Measurements from ENCODE around the gene TP53AIP1. TPM values are rescaled to one million over a fixed set of nuclear protein-coding genes. Genes with fewer than 3 reads are reported as not detected.
A peak's percentile ranks its signal among the peaks of the same experiment; 100 is the strongest.

Gene TP53AIP1
- total RNA-seq, 8 experiments from 2014 or later, result 0.24 to 1.3 (median 0.57) TPM

DNA sequence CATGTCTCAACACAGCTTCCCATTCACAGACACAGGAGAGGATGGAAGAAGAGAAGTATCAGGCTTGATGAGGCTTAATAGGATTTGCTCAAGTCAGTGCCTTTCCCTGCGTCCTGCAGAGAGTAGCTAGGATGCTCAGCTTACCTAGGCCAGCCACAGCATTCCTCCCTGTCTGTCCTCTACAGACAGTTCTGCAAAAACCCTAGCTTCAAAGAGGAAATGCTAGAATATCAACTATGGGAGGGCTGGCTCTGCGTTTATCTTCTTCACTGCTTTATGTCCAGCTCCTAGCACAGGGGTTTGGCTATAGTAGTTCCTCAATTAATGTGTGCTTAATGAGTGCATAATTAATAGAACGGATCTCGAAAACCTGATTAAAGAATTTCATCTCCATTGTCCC lies 35.1 kb downstream of the TP53AIP1 start:
- peaks cover 43 to 49% of the 10 kb centered on the region in 2 donors for H3K4me1 ChIP-seq (replicated peaks in 1 of 2)
- no peak overlapping the region for H3K4me3 ChIP-seq
- no peak for ATAC-seq (replicated peaks in 6 of 8)
- H3K27ac ChIP-seq, result no peak overlapping the region
- WGBS, 10 experiments, result 75 to 100% (median 98%) methylated on average over 1 to 3 of the region's 4 CpGs
- in situ Hi-C loops (cut with MboI; ENCODE audit: low pct_unique_long_range_greater_than_20kb in 2 of 9, low sequenced_read_pairs in 9 of 9, unreplicated experiment in 9 of 9), result no loop called here

DNA sequence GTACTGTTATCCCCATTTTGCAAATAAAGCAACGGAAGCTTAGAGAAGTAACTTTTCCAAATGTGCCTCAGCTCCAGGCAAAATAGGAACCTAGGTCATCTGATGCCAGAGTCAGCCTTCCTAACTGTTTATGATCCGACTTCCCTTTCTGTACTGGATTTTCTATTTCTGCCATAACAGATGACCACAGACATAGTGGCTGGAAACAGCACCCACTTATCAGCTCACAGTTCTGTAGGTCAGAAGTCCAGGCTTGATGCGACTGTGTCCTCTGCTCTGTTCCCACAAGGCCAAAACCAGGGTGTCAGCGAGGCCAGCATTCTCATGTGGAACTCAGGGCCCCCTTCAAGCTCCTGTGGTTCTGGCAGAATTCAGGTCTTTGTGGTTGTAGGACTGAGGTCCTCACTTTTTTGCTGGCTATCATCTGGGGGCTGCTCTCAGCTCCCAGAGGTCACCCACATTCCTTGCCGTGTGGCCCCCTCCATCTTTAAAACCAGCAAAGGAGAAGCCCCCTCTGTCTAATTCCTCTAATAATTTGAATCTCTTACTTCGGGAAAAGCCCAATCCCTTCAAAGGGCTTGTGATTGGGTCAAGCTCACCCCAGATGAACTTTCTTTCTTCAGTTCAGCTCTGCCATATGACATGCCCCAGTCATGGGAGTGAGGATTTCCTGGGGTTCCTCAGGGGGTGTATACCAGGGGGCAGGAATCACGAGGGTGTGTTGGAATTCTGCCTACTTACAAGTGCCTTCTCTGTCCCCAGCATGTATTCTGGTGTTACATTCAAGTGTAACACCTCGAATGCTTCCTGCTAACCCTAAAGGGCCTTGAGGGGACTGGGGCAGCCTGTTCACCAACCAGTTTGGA lies 36.3 kb downstream of the TP53AIP1 start:
- in situ Hi-C loops (cut with MboI; ENCODE audit: low pct_unique_long_range_greater_than_20kb in 2 of 9, low sequenced_read_pairs in 9 of 9, unreplicated experiment in 9 of 9), result no loop called here
- Histone ChIP-seq H3K27ac (no peak overlapping the region), H3K4me3 (peak overlapping the region in 1 of 5 donors; percentile 42), H3K4me1 (replicated peaks in 1 of 2) (peaks cover 55 to 57% of the 10 kb centered on the region in 2 donors)
- no peak for ATAC-seq (replicated peaks in 6 of 8)
- WGBS, 10 experiments, result 48 to 100% (median 90%) methylated on average over 1 to 6 of the region's 8 CpGs; no CpG with 5 or more reads in 1 of the 10 experiments

DNA sequence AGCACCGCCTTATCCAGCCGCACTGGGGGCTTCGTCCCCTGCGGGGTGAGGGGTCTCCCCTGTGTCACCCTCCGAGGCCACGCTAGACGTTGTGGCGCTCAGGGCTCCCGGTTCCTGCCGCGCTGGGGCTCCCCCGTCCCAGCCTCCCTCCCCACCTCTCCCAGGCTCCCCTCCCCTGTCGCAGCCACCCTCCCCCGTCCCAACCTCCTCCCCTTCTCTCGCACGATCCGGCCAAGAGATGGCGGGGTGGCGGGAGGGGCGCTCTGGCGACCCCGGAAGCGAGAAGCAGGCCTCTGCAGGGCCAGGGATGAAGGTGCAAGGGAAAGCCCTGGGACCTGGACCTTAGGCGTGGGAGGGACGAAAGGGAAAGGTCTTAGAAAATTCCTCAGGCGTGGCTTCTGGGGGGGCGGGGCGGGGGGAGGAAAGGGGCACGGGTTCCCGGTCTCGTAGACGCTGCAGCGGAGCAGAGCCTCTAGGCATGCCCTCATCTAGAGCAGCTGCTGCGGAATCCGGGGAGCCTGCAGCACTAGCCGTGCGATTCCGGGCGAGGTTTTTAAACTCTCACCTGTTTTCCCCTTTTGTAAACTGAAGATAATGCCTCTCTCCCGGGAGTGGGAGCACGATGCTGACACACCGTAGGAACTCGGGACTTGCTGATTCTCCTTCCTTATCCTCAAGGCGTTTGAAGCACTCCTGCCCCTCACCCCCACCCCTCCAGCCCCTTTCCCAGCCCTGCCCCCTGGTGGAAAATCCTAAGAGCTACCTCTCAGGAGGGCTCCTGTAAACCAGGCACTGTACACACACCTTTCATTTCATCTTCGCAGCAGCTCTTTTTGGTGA lies 37.1 kb downstream of the TP53AIP1 start:
- WGBS, 10 experiments, result 14 to 60% methylated on average over 1 to 5 of the region's 45 CpGs; no CpG with 5 or more reads in 8 of the 10 experiments
- Histone ChIP-seq H3K27ac (peak overlapping the region; percentile 71 to 86), H3K4me3 (peak overlapping the region in 4 of 5 donors; percentile 19 to 42 (median 34)), H3K4me1 (replicated peaks in 1 of 2) (peaks cover 55 to 57% of the 10 kb centered on the region in 2 donors)
- ATAC-seq (replicated peaks in 6 of 8), result peak; percentile 49 to 76 (median 68)
- in situ Hi-C loops (cut with MboI; ENCODE audit: low pct_unique_long_range_greater_than_20kb in 2 of 9, low sequenced_read_pairs in 9 of 9, unreplicated experiment in 9 of 9), result no loop called here

DNA sequence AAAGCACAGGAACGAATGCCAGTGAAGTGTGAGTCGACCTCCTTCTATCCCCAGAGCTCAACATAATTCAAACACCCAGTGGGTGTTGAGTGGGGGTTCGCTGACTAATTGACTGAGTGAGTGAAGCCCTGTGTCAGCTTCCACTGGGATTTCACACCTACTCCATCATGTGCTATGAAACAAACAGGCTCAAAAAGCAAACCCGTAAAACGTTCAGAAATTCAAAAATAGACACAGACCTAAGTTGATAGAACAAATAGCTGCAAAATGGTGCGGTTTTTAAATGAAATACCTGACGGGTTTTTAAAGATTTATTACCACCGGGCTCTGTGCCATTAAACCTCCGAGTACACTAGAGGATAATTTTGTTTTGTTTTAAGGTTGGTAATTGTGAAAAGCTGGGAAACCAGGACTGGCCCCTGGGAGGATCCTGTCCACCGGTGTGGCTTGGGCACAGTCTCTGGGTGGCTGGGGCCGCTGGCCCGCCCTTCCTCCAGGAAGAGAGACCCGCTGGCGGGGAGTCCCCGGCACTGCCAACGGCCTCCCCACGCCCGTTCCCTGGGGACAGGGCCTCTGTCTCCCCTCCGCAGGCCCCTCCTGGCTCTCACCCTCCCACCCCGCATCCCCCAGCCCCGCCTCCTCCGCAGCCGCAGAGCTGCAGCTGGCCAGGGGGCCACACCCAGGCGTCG lies 37.9 kb downstream of the TP53AIP1 start:
- ATAC-seq (replicated peaks in 6 of 8), result peak; percentile 64 to 80 (median 76)
- WGBS, 10 experiments, result 0 to 60% (median 14%) methylated on average over 1 to 8 of the region's 25 CpGs; no CpG with 5 or more reads in 1 of the 10 experiments
- Histone ChIP-seq H3K27ac (peak overlapping the region; percentile 71 to 86), H3K4me3 (peak overlapping the region in 4 of 5 donors; percentile 19 to 42 (median 34)), H3K4me1 (replicated peaks in 1 of 2) (peaks cover 47 to 50% of the 10 kb centered on the region in 2 donors)
- in situ Hi-C loops (cut with MboI; ENCODE audit: low pct_unique_long_range_greater_than_20kb in 2 of 9, low sequenced_read_pairs in 9 of 9, unreplicated experiment in 9 of 9), result no loop called here

DNA sequence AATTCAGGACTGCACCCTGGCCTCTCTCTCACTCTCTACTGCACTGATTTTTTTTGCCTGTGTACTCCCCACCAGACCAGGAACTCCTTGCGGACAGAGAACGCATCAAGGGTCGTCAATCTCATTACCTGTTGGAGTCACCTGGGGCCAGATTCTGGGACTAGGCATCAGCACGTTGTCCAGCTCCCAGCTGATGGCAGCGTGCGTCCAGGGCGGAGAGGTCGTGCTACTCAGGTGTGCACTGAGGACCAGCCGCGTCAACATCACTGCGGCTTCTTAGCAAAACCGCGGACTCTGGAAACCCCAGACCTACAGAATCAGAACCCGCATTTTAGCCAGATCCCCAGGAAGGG lies 38.4 kb downstream of the TP53AIP1 start:
- in situ Hi-C loops (cut with MboI; ENCODE audit: low pct_unique_long_range_greater_than_20kb in 2 of 9, low sequenced_read_pairs in 9 of 9, unreplicated experiment in 9 of 9), result no loop called here
- no peak for ATAC-seq (replicated peaks in 6 of 8)
- H3K4me3 ChIP-seq, result no peak overlapping the region
- H3K27ac ChIP-seq, result no peak overlapping the region
- peaks cover 44 to 47% of the 10 kb centered on the region in 2 donors for H3K4me1 ChIP-seq (replicated peaks in 1 of 2)
- 37 to 100% (median 93%) methylated on average over 1 to 13 of the region's 14 CpGs; no CpG with 5 or more reads in 4 of the 10 experiments for WGBS, 10 experiments

DNA sequence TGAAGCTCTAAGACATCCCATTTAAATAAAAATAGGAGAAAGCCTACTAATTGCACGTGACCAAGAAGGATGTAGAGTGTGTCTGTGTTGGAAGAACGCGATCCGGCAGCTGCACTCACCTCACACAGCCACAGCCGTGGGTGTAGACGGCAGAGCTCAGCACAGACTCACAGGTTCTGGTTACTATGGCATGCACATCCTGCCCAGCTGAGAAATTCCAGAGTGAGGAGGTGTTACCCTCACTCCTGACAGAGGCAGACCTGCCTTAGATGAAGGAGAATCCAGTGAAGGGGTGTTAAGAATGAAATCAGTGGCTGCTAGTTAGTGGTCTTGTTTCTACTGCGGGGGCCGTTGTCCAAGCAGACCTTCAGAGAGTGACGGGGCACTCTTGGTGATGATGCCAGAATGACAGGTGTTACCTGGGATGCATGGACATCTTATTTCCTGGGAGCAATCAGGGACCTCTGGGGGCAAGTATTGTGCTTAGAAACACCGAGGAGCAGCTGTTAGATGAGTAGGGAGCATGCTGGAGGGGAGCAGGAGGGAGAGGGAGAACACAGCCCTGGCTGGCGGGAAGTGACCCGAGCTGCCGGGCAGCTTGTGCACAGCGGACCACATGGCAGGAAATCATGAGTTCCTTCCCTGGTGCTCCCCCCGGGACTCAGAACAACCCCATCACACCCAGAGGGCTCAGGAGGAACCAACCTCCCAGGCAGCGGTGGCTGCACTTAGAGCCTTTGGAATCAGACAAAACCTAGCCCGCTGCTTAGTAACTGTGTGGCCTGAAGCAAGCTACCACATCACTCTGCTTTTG lies 39.2 kb downstream of the TP53AIP1 start:
- WGBS, 10 experiments, result 0 to 72% (median 33%) methylated on average over 1 to 11 of the region's 17 CpGs; no CpG with 5 or more reads in 4 of the 10 experiments
- H3K27ac ChIP-seq, result no peak overlapping the region
- in situ Hi-C loops (cut with MboI; ENCODE audit: low pct_unique_long_range_greater_than_20kb in 2 of 9, low sequenced_read_pairs in 9 of 9, unreplicated experiment in 9 of 9), result no loop called here
- H3K4me3 ChIP-seq, result no peak overlapping the region
- H3K4me1 ChIP-seq (replicated peaks in 1 of 2), result peaks cover 39 to 40% of the 10 kb centered on the region in 2 donors
- peak in 5 of 8 experiments; percentile 13 to 32 (median 23) for ATAC-seq (replicated peaks in 6 of 8)

DNA sequence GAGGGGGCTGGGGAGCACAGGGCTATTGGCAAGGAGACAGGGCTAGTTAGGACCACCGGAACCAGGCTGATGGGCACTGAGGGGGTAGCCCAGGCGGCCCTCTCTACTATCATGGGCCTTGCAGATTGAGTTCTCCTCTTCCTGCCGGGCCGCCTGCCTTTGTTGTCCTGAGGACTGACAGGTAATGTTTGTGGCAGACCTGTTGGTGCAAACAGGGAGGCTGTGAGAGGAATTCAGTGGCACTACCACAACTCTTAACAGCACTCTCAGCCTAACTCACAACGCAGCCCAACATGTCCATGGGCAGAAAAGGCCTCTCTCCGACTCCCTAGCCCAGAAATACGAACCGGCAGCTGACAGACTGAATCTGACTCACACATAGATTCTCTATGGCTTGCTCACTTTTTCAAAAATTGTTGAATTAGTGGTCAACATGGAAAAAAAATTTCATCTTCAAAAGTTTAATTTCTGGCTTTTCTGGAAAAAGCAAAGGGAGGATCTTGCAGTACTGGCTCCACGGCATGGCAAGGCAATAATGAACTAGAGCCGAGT lies 40.1 kb downstream of the TP53AIP1 start:
- ATAC-seq (replicated peaks in 6 of 8), result no peak
- Histone ChIP-seq H3K4me3 (no peak overlapping the region), H3K4me1 (replicated peaks in 1 of 2) (peaks cover 39 to 40% of the 10 kb centered on the region in 2 donors), H3K27ac (no peak overlapping the region)
- 0 to 100% (median 60%) methylated on average over 1 to 6 of the region's 10 CpGs; no CpG with 5 or more reads in 3 of the 10 experiments for WGBS, 10 experiments
- in situ Hi-C loops (cut with MboI; ENCODE audit: low pct_unique_long_range_greater_than_20kb in 2 of 9, low sequenced_read_pairs in 9 of 9, unreplicated experiment in 9 of 9), result no loop called here

DNA sequence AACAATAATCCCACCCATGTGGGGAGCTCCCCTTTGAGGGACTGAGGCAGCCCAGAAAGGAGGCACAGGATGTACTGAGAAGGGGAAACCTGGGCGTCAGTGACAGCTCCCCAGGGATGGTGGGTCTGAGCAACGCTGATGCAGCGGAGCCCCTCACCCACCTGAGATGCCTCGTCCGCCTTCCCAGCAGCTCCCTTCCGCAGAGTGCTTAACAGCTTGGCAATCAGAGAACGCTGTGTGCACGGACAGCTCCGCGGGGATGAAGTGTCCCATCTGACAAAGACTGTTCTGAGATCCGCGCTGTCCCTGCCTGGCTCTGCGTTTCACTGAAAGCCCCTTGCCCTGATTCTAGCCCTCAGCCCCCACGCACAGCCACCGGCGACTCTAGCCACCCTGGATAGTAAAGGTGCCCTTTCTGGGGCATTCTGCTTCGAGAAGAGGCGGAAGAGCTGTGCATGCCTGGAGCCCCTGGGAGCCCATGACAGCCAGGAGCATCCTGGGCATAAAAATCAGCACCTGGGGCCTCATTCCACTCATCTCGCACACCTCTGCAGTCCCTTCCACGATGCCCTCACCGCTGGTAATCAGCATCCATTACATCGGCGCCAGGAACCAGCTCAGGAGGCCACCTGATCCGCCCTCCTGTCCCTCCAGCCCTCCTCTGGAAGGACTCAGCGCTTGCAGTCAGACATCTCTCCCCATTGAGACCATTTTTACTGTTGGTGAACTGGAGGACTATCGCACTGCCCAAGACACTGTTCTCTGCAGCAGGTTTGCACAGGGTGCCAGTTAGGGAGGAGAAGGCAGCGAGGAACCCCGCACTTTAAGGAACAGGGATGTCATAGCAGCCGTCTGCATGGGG lies 40.8 kb downstream of the TP53AIP1 start:
- Histone ChIP-seq H3K27ac (peak overlapping the region in 1 of 2 donors; percentile 21), H3K4me3 (no peak overlapping the region), H3K4me1 (replicated peaks in 1 of 2) (peaks cover 39 to 40% of the 10 kb centered on the region in 2 donors)
- ATAC-seq (replicated peaks in 6 of 8), result peak in 3 of 8 experiments; percentile 30 to 48 (median 30)
- 17 to 81% (median 43%) methylated on average over 1 to 6 of the region's 29 CpGs; no CpG with 5 or more reads in 6 of the 10 experiments for WGBS, 10 experiments
- in situ Hi-C loops (cut with MboI; ENCODE audit: low pct_unique_long_range_greater_than_20kb in 2 of 9, low sequenced_read_pairs in 9 of 9, unreplicated experiment in 9 of 9), result no loop called here

DNA sequence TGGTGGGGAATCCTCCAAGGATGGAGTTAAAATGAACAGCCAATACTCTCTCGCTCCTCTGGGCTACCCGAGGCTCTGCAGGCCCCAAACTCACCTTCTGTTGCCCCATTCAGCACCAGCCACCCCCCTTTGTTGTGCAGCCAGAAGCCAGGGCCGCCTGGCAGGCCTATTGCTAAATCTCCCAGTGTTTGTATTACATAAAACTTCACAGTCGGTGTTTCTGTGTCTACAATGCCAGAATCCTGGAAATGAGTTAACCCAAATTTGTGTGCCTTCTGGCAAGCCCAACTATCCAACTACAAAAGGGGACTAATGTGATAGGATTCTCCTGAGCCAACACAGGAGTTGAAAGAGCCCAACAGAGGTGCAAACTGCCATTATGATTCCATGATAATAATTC lies 42.2 kb downstream of the TP53AIP1 start:
- Histone ChIP-seq H3K27ac (no peak overlapping the region), H3K4me3 (no peak overlapping the region), H3K4me1 (replicated peaks in 1 of 2) (peaks cover 34 to 41% of the 10 kb centered on the region in 2 donors)
- WGBS, 10 experiments, result 20 to 100% (median 79%) methylated on average over 1 to 3 of the region's 4 CpGs; no CpG with 5 or more reads in 3 of the 10 experiments
- ATAC-seq (replicated peaks in 6 of 8), result no peak
- in situ Hi-C loops (cut with MboI; ENCODE audit: low pct_unique_long_range_greater_than_20kb in 2 of 9, low sequenced_read_pairs in 9 of 9, unreplicated experiment in 9 of 9), result no loop called here

DNA sequence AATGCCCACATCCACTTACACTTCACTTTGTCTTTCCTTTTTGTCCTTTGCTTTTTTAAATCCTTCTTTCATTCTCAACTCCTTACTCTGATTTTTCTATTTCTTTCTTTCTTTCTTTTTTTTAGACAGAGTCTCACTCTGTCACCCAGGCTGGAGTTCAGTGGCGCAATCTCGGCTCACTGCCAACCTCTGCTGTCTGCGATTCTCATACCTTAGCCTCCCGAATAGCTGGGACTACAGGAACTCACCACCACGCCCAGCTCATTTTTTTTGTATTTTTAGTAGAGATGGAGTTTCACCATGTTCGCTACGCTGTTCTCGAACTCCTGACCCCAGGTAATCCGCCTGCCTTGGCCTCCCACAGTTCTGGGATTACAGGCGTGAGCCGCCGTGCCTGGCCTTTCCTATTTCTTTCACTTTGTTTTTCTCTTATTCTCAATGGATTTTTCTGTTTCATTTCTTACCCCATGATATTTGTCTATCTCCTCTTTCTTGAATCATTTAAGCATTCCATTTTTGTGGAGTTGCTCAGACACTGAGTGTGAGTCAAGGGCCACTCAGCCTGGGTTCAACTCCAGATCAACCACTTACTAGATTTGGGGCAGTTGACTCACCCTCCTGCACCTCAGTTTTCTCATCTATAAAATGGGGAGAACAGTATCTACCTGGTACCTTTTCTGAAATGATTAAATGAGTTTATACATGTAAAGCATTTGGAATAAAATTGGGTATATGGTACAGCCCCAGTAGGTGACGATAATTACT lies 43.9 kb downstream of the TP53AIP1 start:
- H3K27ac ChIP-seq, result no peak overlapping the region
- 80 to 95% (median 92%) methylated on average over 6 to 13 of the region's 13 CpGs for WGBS, 10 experiments
- in situ Hi-C loops (cut with MboI; ENCODE audit: low pct_unique_long_range_greater_than_20kb in 2 of 9, low sequenced_read_pairs in 9 of 9, unreplicated experiment in 9 of 9), result loop anchor here in 2 of 9 experiments (25.0 kb wide), 3 partner anchors 189 to 864 kb away; no protein-coding TSS in a partner anchor
- ATAC-seq (replicated peaks in 6 of 8), result no peak
- peaks cover 19 to 29% of the 10 kb centered on the region in 2 donors for H3K4me1 ChIP-seq (replicated peaks in 1 of 2)
- H3K4me3 ChIP-seq, result no peak overlapping the region

Measured in motor neuron (in vitro differentiated cells).